GM18867 (cell line): Measurements from ENCODE around the gene KSR1.
"Not testable (repeated sequence)": the region's sequence is repeated elsewhere in the genome, so short reads cannot be mapped to it uniquely, and the experiment has no call there.

Experiments
- ATAC-seq: cut with Tn5 transposase; IDR thresholded peaks from one replicate; pipeline ENCODE4 v1.9.1; 2021; ENCODE audit warnings: mild to moderate bottlenecking, moderate library complexity; ENCODE audit not compliant: unreplicated experiment

KSR1 gene

GRCh38 chr17:27425991-27426390, 30.3 kb upstream of the KSR1 start:
- ATAC-seq = no peak

GRCh38 chr17:27426471-27426870, 29.8 kb upstream of the KSR1 start:
- ATAC-seq = not testable (repeated sequence)

- ATAC-seq = not testable (repeated sequence)
These were observed 28.9 kb upstream of the KSR1 start for GRCh38 chr17:27427166-27427862.

- ATAC-seq = no peak
These were observed 27.3 kb upstream of the KSR1 start for GRCh38 chr17:27428781-27429505.

GRCh38 chr17:27429666-27430382, 26.4 kb upstream of the KSR1 start:
- ATAC-seq = no peak

GRCh38 chr17:27430383-27430840, 25.8 kb upstream of the KSR1 start:
- no peak for ATAC-seq

GRCh38 chr17:27430882-27431491, 25.3 kb upstream of the KSR1 start:
- no peak for ATAC-seq

GRCh38 chr17:27433521-27433920, 22.7 kb upstream of the KSR1 start:
- ATAC-seq = no peak

- ATAC-seq = not testable (repeated sequence)
These were observed 20.7 kb upstream of the KSR1 start for GRCh38 chr17:27435431-27436070.

- ATAC-seq = no peak
These were observed 17.8 kb upstream of the KSR1 start for GRCh38 chr17:27438348-27438998.

- no peak for ATAC-seq
These were observed 16.9 kb upstream of the KSR1 start for GRCh38 chr17:27439342-27439741.

- no peak for ATAC-seq
These were observed 13.5 kb upstream of the KSR1 start for GRCh38 chr17:27442702-27443101.

- ATAC-seq = no peak
These were observed 12.8 kb upstream of the KSR1 start for GRCh38 chr17:27443491-27443890.

GRCh38 chr17:27445971-27446370, 10.3 kb upstream of the KSR1 start:
- no peak for ATAC-seq

- ATAC-seq = no peak
These were observed 9.5 kb upstream of the KSR1 start for GRCh38 chr17:27446569-27447301.

GRCh38 chr17:27448534-27448933, 7.7 kb upstream of the KSR1 start:
- ATAC-seq = not testable (repeated sequence)

GRCh38 chr17:27449541-27449940, 6.7 kb upstream of the KSR1 start:
- no peak for ATAC-seq

GRCh38 chr17:27449988-27450387, 6.3 kb upstream of the KSR1 start:
- ATAC-seq = no peak

GRCh38 chr17:27450416-27450815, 5.8 kb upstream of the KSR1 start:
- ATAC-seq = no peak

GRCh38 chr17:27451906-27452305, 4.3 kb upstream of the KSR1 start:
- ATAC-seq = no peak
